Neural progenitor cell (in vitro differentiated cells): ENCODE results near the gene LRP5. TPM values are rescaled to one million over a fixed set of nuclear protein-coding genes. Genes with fewer than 3 reads are reported as not detected.

ENCODE experiments used
- DNase-seq: peaks from one replicate; pipeline ENCODE4 v3.0.0-alpha.2; 2016; ENCODE audit warnings: low spot score
- H2AFZ ChIP-seq: fragments of 200-600 bp; sonication (generic); replicated peaks from 2 replicates; pipeline ENCODE4 v1.6.1; 2016; ENCODE audit warnings: antibody characterized with exemption
- H3F3A ChIP-seq: fragments of 200-600 bp; sonication (generic); 2 replicates; pipeline ENCODE4 v1.6.1; 2016; ENCODE audit warnings: antibody characterized with exemption, low read depth
- H3K27ac ChIP-seq: fragments of 200-600 bp; sonication (generic); 2 replicates; pipeline ENCODE4 v1.5.1; 2016; ENCODE audit warnings: mild to moderate bottlenecking
- H3K27me3 ChIP-seq: fragments of 200-600 bp; sonication (generic); 2 replicates; pipeline ENCODE4 v1.6.1; 2016; ENCODE audit warnings: mild to moderate bottlenecking, moderate library complexity
- H3K36me3 ChIP-seq: fragments of 200-600 bp; sonication (generic); 2 replicates; pipeline ENCODE4 v1.5.1; 2016
- H3K4me1 ChIP-seq: fragments of 200-600 bp; sonication (generic); 2 replicates; pipeline ENCODE4 v1.6.1; 2016; ENCODE audit warnings: mixed run types
- H3K4me2 ChIP-seq: fragments of 200-600 bp; sonication (generic); 2 replicates; pipeline ENCODE4 v1.6.1; 2016
- H3K4me3 ChIP-seq: fragments of 200-600 bp; sonication (generic); 2 replicates; pipeline ENCODE4 v1.5.1; 2016
- H3K79me2 ChIP-seq: fragments of 200-600 bp; sonication (generic); 2 replicates; pipeline ENCODE4 v1.6.1; 2016; ENCODE audit warnings: low read depth
- H3K9ac ChIP-seq: fragments of 200-600 bp; sonication (generic); 2 replicates; pipeline ENCODE4 v1.6.1; 2016
- H3K9me3 ChIP-seq: fragments of 200-600 bp; sonication (generic); 2 replicates; pipeline ENCODE4 v1.5.1; 2016; ENCODE audit warnings: low read depth
- H4K20me1 ChIP-seq: fragments of 200-600 bp; sonication (generic); 2 replicates; pipeline ENCODE4 v1.6.1; 2016; ENCODE audit warnings: low read depth
- H3K27ac Mint-ChIP-seq: 3 replicates; pipeline ENCODE4 v1.8.0; 2021; ENCODE audit warnings: mixed read lengths
- H3K27me3 Mint-ChIP-seq: 2 replicates; pipeline ENCODE4 v1.8.0; 2022; ENCODE audit warnings: low read depth, mild to moderate bottlenecking, inconsistent platforms, moderate library complexity, mixed read lengths; ENCODE audit not compliant: insufficient read depth
- H3K36me3 Mint-ChIP-seq: 3 replicates; pipeline ENCODE4 v1.8.0; 2021; ENCODE audit warnings: mixed read lengths
- H3K4me1 Mint-ChIP-seq: 3 replicates; pipeline ENCODE4 v1.8.0; 2021; ENCODE audit warnings: mixed read lengths
- H3K4me3 Mint-ChIP-seq: 3 replicates; pipeline ENCODE4 v1.8.0; 2021; ENCODE audit warnings: mild to moderate bottlenecking, moderate library complexity, mixed read lengths
- H3K9me3 Mint-ChIP-seq: 3 replicates; pipeline ENCODE4 v1.8.0; 2020; ENCODE audit warnings: mixed read lengths
- EZH2 ChIP-seq: fragments of 200-600 bp; sonication (generic); IDR thresholded peaks from 2 replicates; pipeline ENCODE4 v1.6.1; 2017; ENCODE audit warnings: antibody characterized with exemption, mild to moderate bottlenecking, moderate library complexity
- EZH2phosphoT487 ChIP-seq: fragments of 200-600 bp; sonication (generic); IDR thresholded peaks from 2 replicates; pipeline ENCODE4 v1.6.1; 2017; ENCODE audit warnings: antibody characterized with exemption
- total RNA-seq: library from RNA; depleted of rRNA; stranded (reverse); fragments of >200 nt; gene quantifications from 2 replicates; pipeline ENCODE4 v1.2.3, GENCODE V29; 2015; ENCODE audit warnings: low replicate concordance
- TF ChIP-seq, protein P1 (sequence below): fragments of 200-600 bp; sonication (generic); IDR thresholded peaks from 2 replicates; pipeline ENCODE4 v1.5.1; 2017; ENCODE audit warnings: antibody characterized with exemption, mild to moderate bottlenecking

LRP5 gene
- total RNA-seq, 1 donor from 2014 or later = 7.3 TPM

DNA sequence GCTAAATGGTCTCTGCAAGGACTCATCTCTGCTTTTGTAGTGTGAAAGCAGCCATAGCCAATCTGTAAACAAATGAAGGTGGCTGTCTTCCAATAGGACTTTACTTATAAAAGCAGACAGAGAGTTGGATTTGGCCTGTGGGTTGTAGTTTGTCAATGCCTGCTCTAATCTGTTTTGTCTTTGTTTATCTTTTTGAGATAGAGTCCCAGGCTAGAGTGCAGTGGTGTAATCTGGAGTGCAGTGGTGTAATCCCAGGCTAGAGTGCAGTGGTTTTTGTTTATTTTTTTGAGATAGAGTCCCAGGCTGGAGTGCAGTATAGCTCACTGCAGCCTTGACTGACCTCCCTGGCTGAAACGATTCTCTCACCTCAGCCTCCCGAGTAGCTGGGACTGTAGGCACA lies 156.7 kb downstream of the LRP5 start:
- H3K4me1 ChIP-seq = peaks cover 32% of the 10 kb centered on the region
- no peak overlapping the region for H2AFZ ChIP-seq
- H3K79me2 ChIP-seq = peaks cover 100% of the 10 kb centered on the region
- Mint-ChIP-seq H3K4me1 (no peaks in the 10 kb centered on the region), H3K36me3 (peaks cover 77% of the 10 kb centered on the region), H3K27me3 (no peaks in the 10 kb centered on the region), H3K4me3 (no peak overlapping the region), H3K27ac (no peak overlapping the region), H3K9me3 (peaks cover 79% of the 10 kb centered on the region)
- no peaks in the 10 kb centered on the region for H3F3A ChIP-seq
- peaks cover 68% of the 10 kb centered on the region for H4K20me1 ChIP-seq
- no peak for DNase-seq
- H3K27me3 ChIP-seq = no peaks in the 10 kb centered on the region
- H3K4me3 ChIP-seq = no peak overlapping the region
- H3K4me2 ChIP-seq = peak overlapping the region; percentile 32
- no peak overlapping the region for H3K9ac ChIP-seq
- H3K36me3 ChIP-seq = no peaks in the 10 kb centered on the region
- no peaks in the 10 kb centered on the region for H3K9me3 ChIP-seq
- TF ChIP-seq EZH2 (no peak), EZH2phosphoT487 (no peak)
- TF ChIP-seq, protein P1, sequence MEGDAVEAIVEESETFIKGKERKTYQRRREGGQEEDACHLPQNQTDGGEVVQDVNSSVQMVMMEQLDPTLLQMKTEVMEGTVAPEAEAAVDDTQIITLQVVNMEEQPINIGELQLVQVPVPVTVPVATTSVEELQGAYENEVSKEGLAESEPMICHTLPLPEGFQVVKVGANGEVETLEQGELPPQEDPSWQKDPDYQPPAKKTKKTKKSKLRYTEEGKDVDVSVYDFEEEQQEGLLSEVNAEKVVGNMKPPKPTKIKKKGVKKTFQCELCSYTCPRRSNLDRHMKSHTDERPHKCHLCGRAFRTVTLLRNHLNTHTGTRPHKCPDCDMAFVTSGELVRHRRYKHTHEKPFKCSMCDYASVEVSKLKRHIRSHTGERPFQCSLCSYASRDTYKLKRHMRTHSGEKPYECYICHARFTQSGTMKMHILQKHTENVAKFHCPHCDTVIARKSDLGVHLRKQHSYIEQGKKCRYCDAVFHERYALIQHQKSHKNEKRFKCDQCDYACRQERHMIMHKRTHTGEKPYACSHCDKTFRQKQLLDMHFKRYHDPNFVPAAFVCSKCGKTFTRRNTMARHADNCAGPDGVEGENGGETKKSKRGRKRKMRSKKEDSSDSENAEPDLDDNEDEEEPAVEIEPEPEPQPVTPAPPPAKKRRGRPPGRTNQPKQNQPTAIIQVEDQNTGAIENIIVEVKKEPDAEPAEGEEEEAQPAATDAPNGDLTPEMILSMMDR = no peak
- no peak overlapping the region for H3K27ac ChIP-seq

DNA sequence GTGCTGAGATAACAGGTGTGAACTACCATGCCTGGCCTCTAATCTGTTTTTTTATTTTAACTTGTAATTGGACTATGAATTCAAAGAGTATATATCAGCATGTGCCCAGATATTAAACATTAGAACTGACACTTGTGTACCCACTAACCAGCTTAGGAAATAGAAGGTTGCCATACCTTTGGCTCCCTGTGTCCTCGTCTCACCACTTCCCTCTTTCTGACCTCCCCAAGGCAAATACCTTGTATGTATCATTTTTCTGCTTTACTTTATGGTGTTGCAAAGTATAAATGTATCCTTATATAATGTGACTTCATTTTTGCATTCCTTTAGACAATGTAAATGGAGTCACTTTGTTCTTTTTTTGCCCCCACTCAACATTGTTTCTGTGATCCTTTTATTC lies 157.3 kb downstream of the LRP5 start:
- Histone ChIP-seq H3K36me3 (no peaks in the 10 kb centered on the region), H3K27me3 (no peaks in the 10 kb centered on the region), H3K4me1 (peaks cover 32% of the 10 kb centered on the region), H3F3A (no peaks in the 10 kb centered on the region), H3K27ac (no peak overlapping the region), H4K20me1 (peaks cover 63% of the 10 kb centered on the region), H2AFZ (no peak overlapping the region), H3K4me3 (no peak overlapping the region), H3K9me3 (no peaks in the 10 kb centered on the region), H3K4me2 (peak overlapping the region; percentile 32), H3K9ac (no peak overlapping the region), H3K79me2 (peaks cover 100% of the 10 kb centered on the region)
- H3K4me3 Mint-ChIP-seq = no peak overlapping the region
- no peaks in the 10 kb centered on the region for H3K4me1 Mint-ChIP-seq
- peaks cover 77% of the 10 kb centered on the region for H3K36me3 Mint-ChIP-seq
- DNase-seq = no peak
- TF ChIP-seq EZH2phosphoT487 (no peak), EZH2 (no peak)
- TF ChIP-seq, protein P1 = no peak
- H3K9me3 Mint-ChIP-seq = peaks cover 82% of the 10 kb centered on the region
- no peak overlapping the region for H3K27ac Mint-ChIP-seq
- no peaks in the 10 kb centered on the region for H3K27me3 Mint-ChIP-seq

DNA sequence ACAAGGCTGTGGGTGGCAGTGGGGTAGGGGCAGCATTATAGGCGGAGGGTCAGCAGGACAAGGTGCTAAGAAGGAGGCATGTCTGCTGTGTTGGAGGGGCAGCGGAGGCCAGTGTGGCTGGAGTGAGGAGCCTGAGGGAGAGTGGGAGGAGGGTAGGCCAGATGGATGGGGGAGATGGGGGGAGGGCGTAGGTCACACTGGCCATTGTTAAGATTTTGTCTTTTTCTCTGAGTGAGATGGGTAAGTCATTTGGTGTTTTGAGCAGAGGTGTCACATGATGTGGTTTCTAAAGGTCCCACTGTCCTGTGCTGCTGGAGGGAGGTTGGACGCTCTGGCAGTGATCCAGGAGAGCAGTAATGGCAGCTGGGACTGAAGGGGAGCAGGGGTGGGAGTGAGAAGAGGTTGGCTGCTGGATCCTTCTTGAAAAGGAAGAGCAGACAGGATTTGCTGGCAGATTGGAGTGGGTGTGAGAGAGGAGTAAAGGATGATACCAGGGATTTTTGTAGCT lies 158.0 kb downstream of the LRP5 start:
- H2AFZ ChIP-seq = no peak overlapping the region
- H4K20me1 ChIP-seq = peaks cover 56% of the 10 kb centered on the region
- H3K4me3 ChIP-seq = no peak overlapping the region
- H3K4me2 ChIP-seq = peak overlapping the region; percentile 32
- H3K9ac ChIP-seq = no peak overlapping the region
- peaks cover 32% of the 10 kb centered on the region for H3K4me1 ChIP-seq
- Mint-ChIP-seq H3K4me3 (no peak overlapping the region), H3K27me3 (no peaks in the 10 kb centered on the region), H3K4me1 (no peaks in the 10 kb centered on the region), H3K9me3 (peaks cover 84% of the 10 kb centered on the region), H3K27ac (no peak overlapping the region), H3K36me3 (peaks cover 76% of the 10 kb centered on the region)
- peaks cover 100% of the 10 kb centered on the region for H3K79me2 ChIP-seq
- H3K9me3 ChIP-seq = no peaks in the 10 kb centered on the region
- TF ChIP-seq, protein P1 = no peak
- TF ChIP-seq EZH2phosphoT487 (no peak), EZH2 (no peak)
- H3F3A ChIP-seq = no peaks in the 10 kb centered on the region
- no peak for DNase-seq
- H3K27me3 ChIP-seq = no peaks in the 10 kb centered on the region
- no peaks in the 10 kb centered on the region for H3K36me3 ChIP-seq
- no peak overlapping the region for H3K27ac ChIP-seq
